Stimulated activated CD8-positive, alpha-beta memory T cell treated with anti-CD3 and anti-CD28 coated beads, Interleukin-7, amount 100 ng/mL, for 4 hours (primary cell): Measurements from ENCODE around the gene KIR2DL1.
"Not testable (repeated sequence)": the region's sequence is repeated elsewhere in the genome, so short reads cannot be mapped to it uniquely, and the experiment has no call there.

ENCODE experiments used
- DNase-seq, 2 donors: peaks; one replicate each; pipeline ENCODE4 v3.0.0-alpha.2; 2020; ENCODE audit warnings: low read depth in 2 of 2

KIR2DL1 gene

DNA sequence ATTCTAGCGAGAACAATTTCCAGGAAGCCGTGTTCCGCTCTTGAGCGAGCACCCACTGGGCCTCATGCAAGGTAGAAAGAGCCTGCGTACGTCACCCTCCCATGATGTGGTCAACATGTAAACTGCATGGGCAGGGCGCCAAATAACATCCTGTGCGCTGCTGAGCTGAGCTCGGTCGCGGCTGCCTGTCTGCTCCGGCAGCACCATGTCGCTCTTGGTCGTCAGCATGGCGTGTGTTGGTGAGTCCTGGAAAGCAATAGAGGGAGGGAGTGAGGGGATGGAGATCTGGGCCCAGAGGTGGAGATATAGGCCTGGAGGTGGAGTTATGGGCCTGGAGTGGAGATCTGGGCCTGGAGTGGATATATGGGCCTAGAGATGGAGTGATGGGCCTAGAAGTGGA is at the start of gene KIR2DL1:
Gene KIR2DL1, plus strand, starts transcription at position 148 of the 400 bp plus-strand sequence. Its CDS starts 58 bp downstream, at position 206.
- DNase-seq, result not testable (repeated sequence)

DNA sequence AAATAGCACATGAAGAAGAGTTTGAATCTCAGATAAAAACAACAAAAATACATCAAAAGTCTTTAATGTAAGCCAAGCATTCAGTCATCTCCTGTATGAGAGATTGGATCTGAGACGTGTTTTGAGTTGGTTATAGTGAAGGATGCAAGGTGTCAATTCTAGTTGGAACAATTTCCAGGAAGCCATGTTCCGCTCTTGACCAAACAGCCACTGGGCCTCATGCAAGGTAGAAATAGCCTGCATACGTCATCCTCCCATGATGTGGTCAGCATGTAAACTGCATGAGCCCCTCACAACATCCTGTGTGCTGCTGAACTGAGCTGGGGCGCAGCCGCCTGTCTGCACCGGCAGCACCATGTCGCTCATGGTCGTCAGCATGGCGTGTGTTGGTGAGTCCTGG is 45.5 kb upstream of the KIR2DL1 start, which contains the start of gene KIR3DL3:
Gene KIR3DL3, plus strand, starts transcription at position 301 of the 400 bp plus-strand sequence. Its CDS starts 55 bp downstream, at position 356.
- no peak for DNase-seq

DNA sequence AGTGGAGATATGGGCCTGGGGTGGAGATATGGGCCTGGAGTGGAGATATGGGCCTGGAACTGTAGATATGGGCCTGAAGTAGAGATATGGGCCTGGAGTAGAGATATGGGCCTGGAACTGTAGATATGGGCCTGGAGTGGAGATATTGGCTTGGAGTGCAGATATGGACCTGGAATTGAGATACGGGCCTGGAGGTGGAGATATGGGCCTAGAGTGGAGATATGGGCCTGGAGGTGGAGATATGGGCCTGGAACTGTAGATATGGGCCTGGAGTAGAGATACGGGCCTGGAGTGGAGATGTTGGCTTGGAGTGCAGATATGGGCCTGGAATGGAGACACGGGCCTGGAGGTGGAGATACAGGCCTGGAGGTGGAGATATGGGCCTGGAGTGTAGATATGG is 44.9 kb upstream of the KIR2DL1 start:
- no peak for DNase-seq

DNA sequence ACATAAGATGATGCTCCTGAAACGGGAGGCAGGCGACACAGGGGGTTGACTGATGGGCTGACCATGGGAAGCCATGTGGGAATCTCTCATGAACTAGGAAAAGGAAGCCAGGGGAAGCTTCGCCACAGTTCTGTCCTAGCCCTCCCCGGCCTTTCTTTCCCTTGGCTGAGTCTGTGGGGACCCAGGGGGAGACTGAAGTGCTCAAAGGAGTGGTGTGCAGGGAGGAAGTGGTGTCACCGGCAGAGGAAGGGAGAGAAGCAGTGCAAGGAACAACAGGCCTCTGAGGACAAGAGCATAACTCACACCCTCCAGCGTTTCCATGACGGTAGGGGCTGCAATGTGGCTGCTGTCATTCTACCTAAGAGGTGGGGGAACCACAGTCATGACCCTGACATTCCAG is 44.3 kb upstream of the KIR2DL1 start:
- DNase-seq, result no peak

DNA sequence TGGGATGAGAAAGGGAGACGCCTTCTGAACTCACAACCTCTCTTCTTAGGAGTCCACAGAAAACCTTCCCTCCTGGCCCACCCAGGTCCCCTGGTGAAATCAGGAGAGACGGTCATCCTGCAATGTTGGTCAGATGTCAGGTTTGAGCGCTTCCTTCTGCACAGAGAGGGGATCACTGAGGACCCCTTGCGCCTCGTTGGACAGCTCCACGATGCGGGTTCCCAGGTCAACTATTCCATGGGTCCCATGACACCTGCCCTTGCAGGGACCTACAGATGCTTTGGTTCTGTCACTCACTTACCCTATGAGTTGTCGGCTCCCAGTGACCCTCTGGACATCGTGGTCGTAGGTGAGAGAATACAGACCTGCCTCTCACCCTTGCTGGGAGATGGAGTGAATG is 42.0 kb upstream of the KIR2DL1 start:
- no peak for DNase-seq

DNA sequence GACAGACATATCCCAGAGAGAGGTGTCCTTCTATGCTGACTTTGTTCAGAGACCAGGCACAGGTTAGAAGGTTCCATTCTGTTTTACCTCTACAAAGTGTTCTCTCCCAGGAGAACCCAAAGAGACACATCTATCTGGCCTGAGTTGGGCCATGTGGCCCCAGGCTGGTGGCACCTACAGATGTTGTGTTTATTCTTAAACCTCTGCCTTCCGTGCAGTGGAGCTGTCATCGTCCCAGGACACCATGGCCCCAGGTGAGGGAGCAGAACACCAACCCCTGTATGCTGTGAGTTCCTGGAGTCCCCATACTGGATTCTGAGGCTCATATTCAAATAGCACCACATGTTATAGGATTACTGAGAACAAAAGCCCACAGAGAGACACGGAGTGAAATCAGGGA is 41.4 kb upstream of the KIR2DL1 start:
- DNase-seq, result no peak

DNA sequence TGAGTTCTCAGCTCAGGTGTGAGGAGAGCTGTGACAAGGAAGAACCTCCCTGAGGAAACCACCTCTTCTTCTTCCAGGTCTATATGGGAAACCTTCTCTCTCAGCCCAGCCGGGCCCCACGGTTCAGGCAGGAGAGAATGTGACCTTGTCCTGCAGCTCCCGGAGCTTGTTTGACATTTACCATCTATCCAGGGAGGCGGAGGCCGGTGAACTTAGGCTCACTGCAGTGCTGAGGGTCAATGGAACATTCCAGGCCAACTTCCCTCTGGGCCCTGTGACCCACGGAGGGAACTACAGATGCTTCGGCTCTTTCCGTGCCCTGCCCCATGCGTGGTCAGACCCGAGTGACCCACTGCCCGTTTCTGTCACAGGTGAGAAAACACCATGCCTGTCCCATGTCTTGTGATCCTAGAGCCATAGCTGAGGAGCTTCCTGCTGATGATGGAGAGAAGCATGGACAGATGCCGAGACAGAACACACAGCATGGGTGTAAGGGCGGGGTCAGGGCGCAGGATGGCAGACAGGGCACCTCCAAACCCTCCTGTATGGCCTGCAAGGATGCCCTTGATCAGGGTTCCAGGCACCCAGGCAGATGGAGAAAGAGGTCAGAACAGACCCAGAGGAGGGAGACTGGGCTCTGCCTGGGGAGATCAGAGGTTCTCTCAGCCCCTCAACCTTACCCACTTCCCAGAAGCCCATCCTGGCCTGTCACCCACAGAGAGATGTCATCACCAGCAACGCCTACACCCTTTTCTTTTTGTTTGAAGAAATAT is 40.0 kb upstream of the KIR2DL1 start:
- no peak for DNase-seq

DNA sequence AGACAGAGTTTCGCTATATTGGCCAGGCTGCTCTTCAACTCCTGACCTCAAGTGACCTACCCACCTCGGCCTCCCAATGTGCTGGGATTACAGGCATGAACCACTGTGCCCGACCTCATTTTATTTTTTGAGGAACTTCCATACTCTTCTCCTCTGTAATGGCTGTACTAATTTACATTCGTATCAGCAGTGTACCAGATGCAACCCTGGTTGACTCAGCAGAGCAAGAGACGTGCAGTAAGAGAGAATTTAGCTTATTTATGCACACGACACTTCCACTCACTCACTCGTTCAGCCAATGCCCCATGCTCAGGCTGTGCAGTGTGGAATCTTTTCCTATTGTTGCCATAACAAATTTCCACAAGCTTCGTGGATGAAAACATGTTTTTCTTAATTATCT is 38.4 kb upstream of the KIR2DL1 start:
- no peak for DNase-seq

DNA sequence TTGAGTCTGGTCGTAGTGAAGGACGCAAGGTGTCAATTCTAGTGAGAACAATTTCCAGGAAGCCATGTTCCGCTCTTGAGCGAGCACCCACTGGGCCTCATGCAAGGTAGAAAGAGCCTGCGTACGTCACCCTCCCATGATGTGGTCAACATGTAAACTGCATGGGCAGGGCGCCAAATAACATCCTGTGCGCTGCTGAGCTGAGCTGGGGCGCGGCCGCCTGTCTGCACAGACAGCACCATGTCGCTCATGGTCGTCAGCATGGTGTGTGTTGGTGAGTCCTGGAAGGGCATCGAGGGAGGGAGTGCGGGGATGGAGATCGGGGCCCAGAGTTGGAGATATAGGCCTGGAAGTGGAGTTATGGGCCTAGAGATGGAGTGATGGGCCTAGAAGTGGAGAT is 31.3 kb upstream of the KIR2DL1 start, which contains the start of gene KIR2DL3:
Gene KIR2DL3, plus strand, starts transcription at position 208 of the 400 bp plus-strand sequence. Its CDS starts 33 bp downstream, at position 241.
- not testable (repeated sequence) for DNase-seq

DNA sequence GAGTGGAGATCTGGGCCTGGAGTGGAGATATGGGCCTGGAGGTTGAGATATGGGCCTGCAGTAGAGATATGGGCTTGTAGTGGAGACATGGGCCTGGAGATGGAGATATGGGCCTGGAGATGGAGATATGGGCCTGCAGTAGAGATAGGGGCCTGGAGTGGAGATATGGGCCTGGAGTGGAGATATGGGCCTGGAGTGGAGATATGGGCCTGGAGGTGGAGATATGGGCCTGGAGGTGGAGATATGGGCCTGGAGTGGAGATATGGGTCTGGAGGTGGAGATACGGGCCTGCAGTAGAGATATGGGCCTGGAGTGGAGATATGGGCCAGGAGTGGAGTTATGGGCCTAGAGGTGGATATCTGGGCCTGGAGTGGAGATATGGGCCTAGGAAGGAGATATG is 30.9 kb upstream of the KIR2DL1 start:
- DNase-seq, result no peak

DNA sequence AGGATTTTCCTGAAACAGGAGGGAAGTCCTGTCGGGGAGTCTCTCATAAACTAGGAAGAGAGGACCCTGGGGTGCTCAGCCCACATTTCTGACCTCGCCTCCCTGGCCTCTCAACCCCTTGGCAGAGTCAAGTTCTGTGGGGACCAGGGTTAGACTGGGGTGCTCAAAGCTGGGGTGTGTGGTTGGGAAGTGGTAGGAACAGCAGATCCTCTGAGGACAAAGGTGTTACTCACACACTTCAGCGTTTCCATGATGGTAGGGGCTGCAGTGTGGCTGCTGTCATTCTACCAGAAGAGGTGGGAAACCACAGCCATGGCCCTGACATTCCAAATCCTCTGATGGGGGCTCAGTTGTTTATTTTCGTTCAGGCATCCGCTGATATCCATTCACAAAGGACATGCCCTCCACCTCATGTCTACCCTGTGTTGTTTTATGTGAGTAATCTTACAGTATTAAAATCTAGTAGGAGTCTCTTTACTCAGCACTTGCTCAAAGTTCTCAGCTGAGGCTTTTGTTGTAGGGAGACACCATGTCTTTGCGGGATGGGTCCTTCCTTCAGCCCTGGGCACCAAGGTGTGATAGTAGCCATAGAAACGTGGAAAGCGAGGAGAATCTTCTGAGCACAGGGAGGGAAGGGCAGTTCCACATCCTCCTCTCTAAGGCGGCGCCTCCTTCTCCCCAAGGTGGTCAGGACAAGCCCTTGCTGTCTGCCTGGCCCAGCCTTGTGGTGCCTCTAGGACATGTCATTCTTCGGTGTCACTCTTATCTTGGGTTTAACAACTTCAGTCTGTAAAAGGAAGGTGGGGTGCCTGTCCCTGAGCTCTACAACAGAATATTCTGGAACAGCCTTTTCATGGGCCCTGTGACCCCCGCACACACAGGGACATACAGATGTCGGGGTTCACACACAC is 29.8 kb upstream of the KIR2DL1 start:
- no peak for DNase-seq

DNA sequence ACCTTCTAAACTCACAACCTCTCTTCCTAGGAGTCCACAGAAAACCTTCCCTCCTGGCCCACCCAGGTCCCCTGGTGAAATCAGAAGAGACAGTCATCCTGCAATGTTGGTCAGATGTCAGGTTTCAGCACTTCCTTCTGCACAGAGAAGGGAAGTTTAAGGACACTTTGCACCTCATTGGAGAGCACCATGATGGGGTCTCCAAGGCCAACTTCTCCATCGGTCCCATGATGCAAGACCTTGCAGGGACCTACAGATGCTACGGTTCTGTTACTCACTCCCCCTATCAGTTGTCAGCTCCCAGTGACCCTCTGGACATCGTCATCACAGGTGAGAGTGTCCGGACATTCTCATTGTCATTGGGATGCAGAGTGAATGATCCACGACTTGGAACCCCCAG is 27.6 kb upstream of the KIR2DL1 start:
- DNase-seq, result not testable (repeated sequence)

DNA sequence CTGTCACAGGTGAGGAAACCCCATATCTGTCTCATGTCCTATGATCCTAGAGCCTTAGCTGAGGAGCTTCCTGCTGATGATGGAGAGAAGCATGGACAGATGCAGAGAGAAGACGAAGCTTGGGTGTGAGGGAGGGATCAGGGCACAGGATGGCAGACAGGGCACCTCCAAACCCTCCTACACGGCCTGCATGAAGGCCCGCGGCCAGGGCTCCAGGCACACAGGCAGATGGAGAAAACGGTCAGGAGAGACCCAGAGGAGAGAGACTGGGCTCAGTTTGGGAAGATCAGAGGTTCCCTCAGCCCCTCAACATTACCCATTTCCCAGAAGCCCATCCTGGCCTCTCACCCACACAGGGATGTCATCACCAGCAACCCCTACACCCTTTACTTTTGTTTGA is 25.5 kb upstream of the KIR2DL1 start:
- not testable (repeated sequence) for DNase-seq

DNA sequence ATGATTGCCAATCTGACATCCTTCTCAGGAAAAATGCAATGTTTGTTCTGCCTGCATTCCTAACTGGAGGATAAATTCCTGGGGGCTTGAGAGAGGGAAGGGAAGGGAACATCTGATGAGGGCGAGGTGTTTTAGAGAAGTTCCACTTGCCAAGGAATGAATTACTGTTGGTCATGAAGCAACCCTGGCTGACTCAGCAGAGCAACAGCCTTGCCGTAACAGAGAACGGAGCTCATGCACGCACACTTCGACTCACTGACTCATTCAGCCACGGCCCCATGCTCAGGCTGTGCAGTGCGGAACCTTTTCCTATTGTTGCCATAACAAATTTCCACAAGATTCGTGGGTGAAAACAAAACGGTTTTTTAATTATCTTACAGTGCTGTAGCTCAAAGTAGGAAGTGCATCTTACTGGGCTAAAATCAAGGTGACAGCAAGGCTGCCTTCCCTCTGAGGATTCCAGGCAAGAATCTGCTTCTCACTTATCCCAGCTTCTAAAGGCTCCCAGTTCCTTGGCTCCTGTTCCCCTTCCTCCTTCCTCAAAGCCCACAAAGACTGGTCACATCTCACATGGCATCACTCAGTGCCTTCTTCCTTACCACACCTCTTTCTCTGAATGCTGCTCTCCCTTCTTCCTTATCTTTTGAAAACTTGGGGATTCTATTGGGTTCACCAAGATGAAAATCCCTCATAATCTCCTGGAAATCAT is 21.8 kb upstream of the KIR2DL1 start:
- not testable (repeated sequence) for DNase-seq

DNA sequence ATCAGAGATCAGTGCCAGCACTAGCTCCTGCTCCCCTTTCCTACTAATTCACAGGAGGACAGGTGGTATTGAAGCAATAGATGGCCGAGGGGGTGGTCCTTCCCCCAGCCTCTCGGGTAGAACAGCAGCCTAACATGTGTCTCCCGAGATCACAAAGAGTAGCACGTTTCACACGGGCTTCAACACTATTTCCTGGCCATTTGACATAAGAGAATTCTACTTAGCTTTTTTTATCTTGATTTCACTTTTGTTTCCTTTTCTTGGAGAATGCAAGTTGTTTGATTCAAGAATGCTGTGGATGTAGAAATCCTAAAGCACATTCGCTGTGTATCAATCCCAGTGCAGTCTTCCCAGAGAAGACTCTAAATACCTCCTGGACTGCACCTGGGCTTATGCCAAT is 19.3 kb upstream of the KIR2DL1 start:
- not testable (repeated sequence) for DNase-seq

DNA sequence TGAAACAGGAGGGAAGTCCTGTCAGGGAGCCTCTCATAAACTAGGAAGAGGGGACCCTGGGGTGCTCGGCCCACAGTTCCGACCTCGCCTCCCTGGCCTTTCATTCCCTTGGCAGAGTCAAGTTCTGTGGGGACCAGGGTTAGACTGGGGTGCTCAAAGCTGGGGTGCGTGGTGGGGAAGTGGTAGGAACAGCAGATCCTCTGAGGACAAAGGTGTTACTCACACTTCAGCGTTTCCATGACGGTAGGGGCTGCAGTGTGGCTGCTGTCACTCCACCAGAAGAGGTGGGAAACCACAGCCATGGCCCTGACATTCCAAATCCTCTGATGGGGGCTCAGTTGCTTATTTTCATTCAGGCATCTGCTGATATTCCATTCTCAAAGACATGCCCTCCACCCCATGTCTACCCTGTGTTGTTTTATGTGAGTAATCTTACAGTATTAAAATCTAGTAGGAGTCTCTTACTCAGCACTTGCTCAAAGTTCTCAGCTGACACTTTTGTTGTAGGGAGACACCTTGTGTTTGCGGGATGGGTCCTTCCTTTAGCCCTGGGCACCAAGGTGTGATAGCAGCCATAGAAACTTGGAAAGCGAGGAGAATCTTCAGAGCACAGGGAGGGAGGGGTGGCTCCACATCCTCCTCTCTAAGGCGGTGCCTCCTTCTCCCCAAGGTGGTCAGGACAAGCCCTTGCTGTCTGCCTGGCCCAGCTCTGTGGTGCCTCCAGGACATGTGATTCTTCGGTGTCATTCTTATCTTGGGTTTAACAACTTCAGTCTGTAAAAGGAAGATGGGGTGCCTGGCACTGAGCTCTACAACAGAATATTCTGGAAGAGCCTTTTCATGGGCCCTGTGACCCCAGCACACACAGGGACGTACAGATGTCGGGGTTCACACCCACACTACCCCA is 13.1 kb upstream of the KIR2DL1 start:
- DNase-seq, result peak in 1 of 2 donors; percentile 24

DNA sequence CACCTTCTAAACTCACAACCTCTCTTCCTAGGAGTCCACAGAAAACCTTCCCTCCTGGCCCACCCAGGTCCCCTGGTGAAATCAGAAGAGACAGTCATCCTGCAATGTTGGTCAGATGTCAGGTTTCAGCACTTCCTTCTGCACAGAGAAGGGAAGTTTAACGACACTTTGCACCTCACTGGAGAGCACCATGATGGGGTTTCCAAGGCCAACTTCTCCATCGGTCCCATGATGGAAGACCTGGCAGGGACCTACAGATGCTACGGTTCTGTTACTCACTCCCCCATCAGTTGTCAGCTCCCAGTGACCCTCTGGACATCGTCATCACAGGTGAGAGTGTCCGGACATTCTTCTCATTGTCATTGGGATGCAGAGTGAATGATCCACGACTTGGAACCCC is 11.0 kb upstream of the KIR2DL1 start:
- not testable (repeated sequence) for DNase-seq

DNA sequence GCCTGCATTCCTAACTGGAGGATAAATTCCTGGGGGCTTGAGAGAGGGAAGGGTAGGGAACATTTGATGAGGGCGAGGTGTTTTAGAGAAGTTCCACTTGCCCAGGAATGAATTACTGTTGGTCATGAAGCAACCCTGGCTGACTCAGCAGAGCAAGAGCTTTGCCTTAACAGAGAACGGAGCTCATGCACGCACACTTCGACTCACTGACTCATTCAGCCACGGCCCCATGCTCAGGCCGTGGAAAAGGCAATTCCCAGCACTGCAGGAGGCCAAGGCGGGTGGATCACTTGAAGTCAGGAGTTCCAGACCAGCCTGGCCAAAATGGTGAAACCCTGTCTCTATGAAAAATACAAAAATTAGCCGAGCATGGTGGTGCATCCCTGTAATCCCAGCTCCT is 5.4 kb upstream of the KIR2DL1 start:
- not testable (repeated sequence) for DNase-seq

DNA sequence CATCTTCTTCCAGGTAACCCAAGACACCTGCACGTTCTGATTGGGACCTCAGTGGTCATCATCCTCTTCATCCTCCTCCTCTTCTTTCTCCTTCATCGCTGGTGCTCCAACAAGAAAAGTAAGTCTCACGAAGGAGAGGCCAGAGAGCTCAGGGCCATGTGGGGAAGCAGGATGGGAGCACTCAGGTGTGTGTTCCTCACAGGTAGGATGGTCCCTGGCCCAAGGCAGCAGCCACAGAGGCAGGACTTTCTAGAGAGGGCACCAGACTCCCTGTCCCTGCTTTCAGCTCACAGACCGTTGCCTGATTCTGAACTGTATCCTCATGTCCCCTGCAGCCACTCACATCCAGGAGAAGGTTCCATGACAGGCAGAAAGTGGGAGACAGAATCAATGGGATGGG is 3.1 kb upstream of the KIR2DL1 start:
- DNase-seq, result not testable (repeated sequence)

DNA sequence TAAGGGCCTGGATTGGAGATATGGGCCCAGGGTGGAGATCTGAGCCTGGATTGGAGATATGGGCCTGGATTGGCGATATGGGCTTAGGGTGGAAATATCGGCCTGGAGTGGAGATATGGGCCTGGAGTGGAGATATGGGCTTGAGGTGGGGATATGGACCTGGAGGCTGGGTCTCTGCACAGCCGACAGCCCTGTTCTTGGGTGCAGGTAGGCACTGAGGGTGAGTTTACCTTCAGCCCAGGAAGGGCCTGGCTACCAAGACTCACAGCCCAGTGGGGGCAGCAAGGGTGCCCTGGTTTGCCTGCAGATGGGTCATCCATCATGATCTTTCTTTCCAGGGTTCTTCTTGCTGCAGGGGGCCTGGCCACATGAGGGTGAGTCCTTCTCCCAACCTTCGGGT is 918 bp downstream of the KIR2DL1 start:
- not testable (repeated sequence) for DNase-seq
